GM21576 (cell line): ENCODE results near the gene EDN3.

Experiments
- ATAC-seq: cut with Tn5 transposase; IDR thresholded peaks from one replicate; pipeline ENCODE4 v1.9.1; 2021; ENCODE audit warnings: mild to moderate bottlenecking, moderate library complexity; ENCODE audit not compliant: unreplicated experiment

EDN3 gene

GRCh38 chr20:59300333-59301081 lies at the start of gene EDN3:
Gene EDN3, plus strand, starts transcription at chr20:59300611. Its CDS starts 202 bp downstream, at chr20:59300813.
- no peak for ATAC-seq

- no peak for ATAC-seq
Observed at GRCh38 chr20:59253325-59253724, 47.1 kb upstream of the EDN3 start.

- ATAC-seq, result no peak
Observed at GRCh38 chr20:59253779-59254319, 46.6 kb upstream of the EDN3 start.

- no peak for ATAC-seq
Observed at GRCh38 chr20:59255256-59255655, 45.2 kb upstream of the EDN3 start.

- no peak for ATAC-seq
Observed at GRCh38 chr20:59258221-59258621, 42.2 kb upstream of the EDN3 start.

GRCh38 chr20:59259946-59260345 lies 40.5 kb upstream of the EDN3 start:
- no peak for ATAC-seq

- no peak for ATAC-seq
Observed at GRCh38 chr20:59265298-59265697, 35.1 kb upstream of the EDN3 start.

- no peak for ATAC-seq
Observed at GRCh38 chr20:59268870-59269269, 31.5 kb upstream of the EDN3 start.

GRCh38 chr20:59269411-59270025 lies 30.9 kb upstream of the EDN3 start:
- no peak for ATAC-seq

- no peak for ATAC-seq
Observed at GRCh38 chr20:59270380-59270779, 30.0 kb upstream of the EDN3 start.

GRCh38 chr20:59273739-59274357 lies 26.6 kb upstream of the EDN3 start:
- ATAC-seq, result no peak

- no peak for ATAC-seq
Observed at GRCh38 chr20:59276938-59277337, 23.5 kb upstream of the EDN3 start.

GRCh38 chr20:59284470-59284869 lies 15.9 kb upstream of the EDN3 start:
- no peak for ATAC-seq

GRCh38 chr20:59289994-59290393 lies 10.4 kb upstream of the EDN3 start:
- ATAC-seq, result no peak

- ATAC-seq, result no peak
Observed at GRCh38 chr20:59291740-59292383, 8.5 kb upstream of the EDN3 start.

GRCh38 chr20:59295531-59295930 lies 4.9 kb upstream of the EDN3 start:
- no peak for ATAC-seq

- no peak for ATAC-seq
Observed at GRCh38 chr20:59297686-59298085, 2.7 kb upstream of the EDN3 start.

GRCh38 chr20:59299945-59300332 lies 472 bp upstream of the EDN3 start:
- ATAC-seq, result no peak

GRCh38 chr20:59301343-59302007 lies 1.1 kb downstream of the EDN3 start:
- ATAC-seq, result no peak

GRCh38 chr20:59305908-59306655 lies 5.7 kb downstream of the EDN3 start:
- ATAC-seq, result no peak
